PC-9 (cell line): ENCODE measurements around the gene CHIT1. TPM values are rescaled to one million over a fixed set of nuclear protein-coding genes. Genes with fewer than 3 reads are reported as not detected.
A peak's percentile ranks its signal among the peaks of the same experiment; 100 is the strongest.

Experiments used
- BruUV-seq: library from RNA; stranded (reverse); fragments of 400-500 nt; replicated peaks from 2 replicates; lab custom pipeline; 2021; lab: Mats Ljungman, UMichigan
- CTCF ChIA-PET: fragments of 300-600 bp; sonication (Branson Sonifier 250); formaldehyde crosslinking; loops from one replicate; lab custom pipeline; 2022; ENCODE audit warnings: antibody characterized with exemption; lab: Charles Lee
- POLR2A ChIA-PET: fragments of 300-600 bp; sonication (Branson Sonifier 250); formaldehyde crosslinking; loops from one replicate; lab custom pipeline; 2022; ENCODE audit warnings: antibody characterized with exemption; ENCODE audit not compliant: unreplicated experiment; lab: Charles Lee
- DNase-seq, 2 experiments: peaks; one replicate each; pipeline versions ENCODE4 v3.0.0 to v3.0.0-alpha.2; 2015 to 2022; ENCODE audit warnings: mixed read lengths in 1 of 2
- H2AFZ ChIP-seq: fragments of 200-600 bp; sonication (generic); 2 replicates; pipeline ENCODE4 v1.8.1; 2017; ENCODE audit warnings: antibody characterized with exemption
- H3F3A ChIP-seq: fragments of 200-600 bp; sonication (generic); 2 replicates; pipeline ENCODE4 v1.8.1; 2017; ENCODE audit warnings: antibody characterized with exemption, mild to moderate bottlenecking, low read depth; ENCODE audit not compliant: insufficient read depth
- H3K27ac ChIP-seq: fragments of 200-600 bp; sonication (generic); 2 replicates; pipeline ENCODE4 v1.6.1; 2016; ENCODE audit warnings: mixed run types
- H3K27me3 ChIP-seq: fragments of 200-600 bp; sonication (generic); 2 replicates; pipeline ENCODE4 v1.6.1; 2016; ENCODE audit warnings: low read depth, mixed run types; ENCODE audit not compliant: insufficient read depth
- H3K36me3 ChIP-seq: fragments of 200-600 bp; sonication (generic); 2 replicates; pipeline ENCODE4 v1.6.1; 2016; ENCODE audit warnings: low read depth, mixed run types
- H3K4me1 ChIP-seq: fragments of 200-600 bp; sonication (generic); replicated peaks from 2 replicates; pipeline ENCODE4 v1.6.1; 2016; ENCODE audit warnings: mixed run types; ENCODE audit not compliant: insufficient read depth
- H3K4me2 ChIP-seq: fragments of 200-600 bp; sonication (generic); 2 replicates; pipeline ENCODE4 v1.6.1; 2017; ENCODE audit warnings: mixed run types
- H3K4me3 ChIP-seq: fragments of 200-600 bp; sonication (generic); 2 replicates; pipeline ENCODE4 v1.6.1; 2016; ENCODE audit warnings: mixed run types
- H3K79me2 ChIP-seq: fragments of 200-600 bp; sonication (generic); 2 replicates; pipeline ENCODE4 v1.6.1; 2017; ENCODE audit warnings: low read depth, mixed run types
- H3K9me2 ChIP-seq: fragments of 200-600 bp; sonication (generic); 2 replicates; pipeline ENCODE4 v1.8.1; 2017; ENCODE audit warnings: mild to moderate bottlenecking; ENCODE audit not compliant: insufficient read depth
- H3K9me3 ChIP-seq: fragments of 200-600 bp; sonication (generic); 2 replicates; pipeline ENCODE4 v1.8.1; 2016; ENCODE audit warnings: low read depth; ENCODE audit not compliant: insufficient read depth
- H4K20me1 ChIP-seq: fragments of 200-600 bp; sonication (generic); 2 replicates; pipeline ENCODE4 v1.8.1; 2017; ENCODE audit not compliant: insufficient read depth
- EZH2 ChIP-seq: fragments of 200-600 bp; sonication (generic); IDR thresholded peaks from 2 replicates; pipeline ENCODE4 v1.8.0; 2017; ENCODE audit warnings: antibody characterized with exemption, low read depth
- intact Hi-C: fragments of 100-400 bp; cut with micrococcal nuclease; formaldehyde crosslinking; loops from one replicate; pipeline ENCODE4 v1.10.0; 2022; ENCODE audit not compliant: unreplicated experiment
- total RNA-seq: library from RNA; stranded (reverse); gene quantifications from 2 replicates; pipeline ENCODE4 v1.2.3, GENCODE V29; 2021
- TF ChIP-seq, protein P1 (sequence below): fragments of 200-600 bp; sonication (generic); conservative IDR thresholded peaks from 2 replicates; pipeline ENCODE4 v1.6.1; 2017; ENCODE audit warnings: mixed run types, antibody characterized with exemption, mild to moderate bottlenecking, moderate library complexity

The CHIT1 gene
- total RNA-seq, 1 experiment from 2014 or later: not detected

DNA sequence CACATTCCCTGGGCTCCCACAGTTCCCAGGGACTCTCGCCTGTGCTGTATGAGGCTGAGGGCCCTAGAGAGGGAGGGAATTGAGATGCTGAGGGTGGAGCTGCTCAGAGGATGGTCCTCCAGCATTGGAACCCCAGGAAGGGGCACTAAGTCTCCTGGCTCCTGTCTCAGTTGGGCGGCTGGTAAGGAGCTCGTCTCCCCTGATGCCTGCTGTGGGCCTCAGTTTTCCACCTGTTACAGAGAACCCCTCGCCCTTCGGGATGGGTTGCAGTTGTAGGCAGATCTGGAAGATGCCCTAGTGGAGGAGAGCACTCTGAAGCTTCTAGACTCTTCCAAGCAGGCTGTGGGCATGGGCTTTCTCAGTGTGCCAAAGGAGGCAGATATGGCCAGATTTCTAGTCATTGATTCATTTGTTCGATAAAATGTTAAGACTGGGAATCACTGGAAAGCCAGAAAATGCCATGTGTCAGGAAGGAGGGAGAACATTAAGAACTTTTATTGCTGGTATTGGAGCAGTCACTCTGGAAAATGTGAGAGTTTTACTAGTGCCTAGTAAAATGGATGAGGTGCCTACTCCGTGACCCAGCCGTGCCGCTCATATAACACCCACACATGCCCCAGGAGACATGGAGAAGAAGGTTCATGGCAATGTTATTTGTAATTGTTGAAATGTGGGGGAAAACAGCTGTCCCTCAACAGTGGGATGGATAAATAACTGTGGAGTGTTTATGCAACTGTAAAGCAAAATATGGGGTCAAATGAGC lies 53.0 kb downstream of the CHIT1 start:
- Histone ChIP-seq H3K4me3 (no peak overlapping the region), H3K4me1 (peaks cover 42% of the 10 kb centered on the region), H3K36me3 (no peaks in the 10 kb centered on the region), H3K4me2 (peak overlapping the region; percentile 17), H2AFZ (no peak overlapping the region), H3K79me2 (no peaks in the 10 kb centered on the region), H3K9me3 (no peaks in the 10 kb centered on the region), H3K9me2 (no peaks in the 10 kb centered on the region), H3K27ac (no peak overlapping the region), H3K27me3 (no peaks in the 10 kb centered on the region), H3F3A (peaks cover 10% of the 10 kb centered on the region; the same call in 1 of the 2 replicates), H4K20me1 (no peaks in the 10 kb centered on the region)
- TF ChIP-seq EZH2: no peak
- TF ChIP-seq, protein P1, sequence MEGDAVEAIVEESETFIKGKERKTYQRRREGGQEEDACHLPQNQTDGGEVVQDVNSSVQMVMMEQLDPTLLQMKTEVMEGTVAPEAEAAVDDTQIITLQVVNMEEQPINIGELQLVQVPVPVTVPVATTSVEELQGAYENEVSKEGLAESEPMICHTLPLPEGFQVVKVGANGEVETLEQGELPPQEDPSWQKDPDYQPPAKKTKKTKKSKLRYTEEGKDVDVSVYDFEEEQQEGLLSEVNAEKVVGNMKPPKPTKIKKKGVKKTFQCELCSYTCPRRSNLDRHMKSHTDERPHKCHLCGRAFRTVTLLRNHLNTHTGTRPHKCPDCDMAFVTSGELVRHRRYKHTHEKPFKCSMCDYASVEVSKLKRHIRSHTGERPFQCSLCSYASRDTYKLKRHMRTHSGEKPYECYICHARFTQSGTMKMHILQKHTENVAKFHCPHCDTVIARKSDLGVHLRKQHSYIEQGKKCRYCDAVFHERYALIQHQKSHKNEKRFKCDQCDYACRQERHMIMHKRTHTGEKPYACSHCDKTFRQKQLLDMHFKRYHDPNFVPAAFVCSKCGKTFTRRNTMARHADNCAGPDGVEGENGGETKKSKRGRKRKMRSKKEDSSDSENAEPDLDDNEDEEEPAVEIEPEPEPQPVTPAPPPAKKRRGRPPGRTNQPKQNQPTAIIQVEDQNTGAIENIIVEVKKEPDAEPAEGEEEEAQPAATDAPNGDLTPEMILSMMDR: no peak
- ChIA-PET POLR2A (no interaction called here), CTCF (no interaction called here)
- BruUV-seq: no TSS peak
- DNase-seq: no peak
- intact Hi-C loops: no loop called here

DNA sequence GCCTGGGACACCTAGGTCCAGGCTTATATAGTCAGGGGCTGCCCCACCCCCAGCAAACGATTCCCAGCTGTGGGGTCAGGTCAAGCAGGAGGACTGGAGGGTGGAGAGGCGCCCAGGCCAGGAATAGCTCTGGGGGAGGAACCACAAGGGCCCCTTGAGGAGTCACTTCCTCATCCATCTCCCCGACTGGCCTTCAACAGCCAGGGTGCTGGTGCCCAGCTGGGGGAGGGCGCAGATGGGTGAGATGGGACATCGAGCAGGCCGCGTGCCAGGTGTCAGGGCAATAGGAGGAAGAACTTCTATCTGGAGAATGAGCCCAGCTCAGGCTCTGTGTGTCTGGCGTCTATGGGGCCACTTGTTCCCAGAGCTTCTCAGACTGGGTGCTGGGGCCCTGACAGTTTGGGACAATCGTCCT lies 53.6 kb downstream of the CHIT1 start:
- H3F3A ChIP-seq: peaks cover 10% of the 10 kb centered on the region; the same call in 1 of the 2 replicates
- BruUV-seq: no TSS peak
- intact Hi-C loops: no loop called here
- H3K4me1 ChIP-seq: peaks cover 42% of the 10 kb centered on the region
- H2AFZ ChIP-seq: no peak overlapping the region
- POLR2A ChIA-PET: no interaction called here
- no peaks in the 10 kb centered on the region for H3K27me3 ChIP-seq
- H4K20me1 ChIP-seq: no peaks in the 10 kb centered on the region
- CTCF ChIA-PET: no interaction called here
- TF ChIP-seq, protein P1: no peak
- TF ChIP-seq EZH2: no peak
- no peaks in the 10 kb centered on the region for H3K36me3 ChIP-seq
- H3K4me2 ChIP-seq: no peak overlapping the region
- H3K27ac ChIP-seq: no peak overlapping the region
- no peaks in the 10 kb centered on the region for H3K9me2 ChIP-seq
- no peaks in the 10 kb centered on the region for H3K79me2 ChIP-seq
- H3K4me3 ChIP-seq: no peak overlapping the region
- no peak for DNase-seq
- no peaks in the 10 kb centered on the region for H3K9me3 ChIP-seq

DNA sequence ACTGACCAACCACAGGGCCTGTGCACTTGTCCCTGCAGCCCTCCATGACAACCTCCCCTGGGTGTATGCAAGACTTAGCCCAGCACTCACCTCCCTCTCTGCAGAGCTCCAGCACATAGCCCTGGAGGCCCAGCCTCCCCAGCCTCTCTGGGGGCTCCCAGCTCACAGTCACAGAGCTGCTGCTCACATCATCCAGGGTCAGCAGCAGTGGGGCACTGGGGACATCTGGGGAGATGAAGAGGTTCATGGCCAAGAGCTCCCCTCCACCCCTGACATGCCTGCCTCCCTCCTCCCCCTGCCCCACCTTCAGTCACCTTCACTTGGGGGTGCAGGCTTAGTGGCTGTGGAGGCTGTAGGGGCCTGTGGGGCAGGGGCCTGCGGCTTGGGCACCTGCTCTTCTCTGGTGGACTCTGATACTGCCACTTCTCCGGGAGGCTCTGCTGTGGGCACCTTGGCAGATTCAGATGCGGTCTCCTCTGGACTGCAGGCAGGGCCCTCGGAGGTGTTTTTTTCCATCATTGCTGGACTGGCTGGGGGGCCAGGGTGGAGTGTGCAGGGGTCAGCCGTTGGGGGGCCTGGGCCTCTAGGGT lies 54.1 kb downstream of the CHIT1 start, which contains the start of gene MYBPH:
TSS of gene MYBPH (minus strand) at position 590 of the 590 bp plus-strand sequence. CDS start at position 519, 71 bp downstream.
- intact Hi-C loops: no loop called here
- H3K27me3 ChIP-seq: no peaks in the 10 kb centered on the region
- H3K9me2 ChIP-seq: no peaks in the 10 kb centered on the region
- no TSS peak for BruUV-seq
- peaks cover 42% of the 10 kb centered on the region for H3K4me1 ChIP-seq
- ChIA-PET POLR2A (no interaction called here), CTCF (interaction anchor here (0.7 kb wide), 1 partner anchor 11 kb away, joined by 4 read pairs; no protein-coding TSS in a partner anchor)
- H2AFZ ChIP-seq: no peak within 1 kb of the TSS
- no peak within 1 kb of the TSS for H3K4me2 ChIP-seq
- peaks cover 10% of the 10 kb centered on the region; the same call in 1 of the 2 replicates for H3F3A ChIP-seq
- no peaks in the 10 kb centered on the region for H3K79me2 ChIP-seq
- DNase-seq: no peak
- H3K9me3 ChIP-seq: no peaks in the 10 kb centered on the region
- H3K4me3 ChIP-seq: no peak within 1 kb of the TSS
- no peaks in the 10 kb centered on the region for H3K36me3 ChIP-seq
- TF ChIP-seq EZH2: no peak
- TF ChIP-seq, protein P1: no peak
- H4K20me1 ChIP-seq: no peaks in the 10 kb centered on the region
- no peak within 1 kb of the TSS for H3K27ac ChIP-seq
